ENCODE data around the gene LHFPL2. TPM values are rescaled to one million over a fixed set of nuclear protein-coding genes. Genes with fewer than 3 reads are reported as not detected.
"Not testable (repeated sequence)": the region's sequence is repeated elsewhere in the genome, so short reads cannot be mapped to it uniquely, and the experiment has no call there.

The LHFPL2 gene, protein sequence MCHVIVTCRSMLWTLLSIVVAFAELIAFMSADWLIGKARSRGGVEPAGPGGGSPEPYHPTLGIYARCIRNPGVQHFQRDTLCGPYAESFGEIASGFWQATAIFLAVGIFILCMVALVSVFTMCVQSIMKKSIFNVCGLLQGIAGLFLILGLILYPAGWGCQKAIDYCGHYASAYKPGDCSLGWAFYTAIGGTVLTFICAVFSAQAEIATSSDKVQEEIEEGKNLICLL
- 0.52 TPM in 1 of 2 replicates, not detected in the other for total RNA-seq

DNA sequence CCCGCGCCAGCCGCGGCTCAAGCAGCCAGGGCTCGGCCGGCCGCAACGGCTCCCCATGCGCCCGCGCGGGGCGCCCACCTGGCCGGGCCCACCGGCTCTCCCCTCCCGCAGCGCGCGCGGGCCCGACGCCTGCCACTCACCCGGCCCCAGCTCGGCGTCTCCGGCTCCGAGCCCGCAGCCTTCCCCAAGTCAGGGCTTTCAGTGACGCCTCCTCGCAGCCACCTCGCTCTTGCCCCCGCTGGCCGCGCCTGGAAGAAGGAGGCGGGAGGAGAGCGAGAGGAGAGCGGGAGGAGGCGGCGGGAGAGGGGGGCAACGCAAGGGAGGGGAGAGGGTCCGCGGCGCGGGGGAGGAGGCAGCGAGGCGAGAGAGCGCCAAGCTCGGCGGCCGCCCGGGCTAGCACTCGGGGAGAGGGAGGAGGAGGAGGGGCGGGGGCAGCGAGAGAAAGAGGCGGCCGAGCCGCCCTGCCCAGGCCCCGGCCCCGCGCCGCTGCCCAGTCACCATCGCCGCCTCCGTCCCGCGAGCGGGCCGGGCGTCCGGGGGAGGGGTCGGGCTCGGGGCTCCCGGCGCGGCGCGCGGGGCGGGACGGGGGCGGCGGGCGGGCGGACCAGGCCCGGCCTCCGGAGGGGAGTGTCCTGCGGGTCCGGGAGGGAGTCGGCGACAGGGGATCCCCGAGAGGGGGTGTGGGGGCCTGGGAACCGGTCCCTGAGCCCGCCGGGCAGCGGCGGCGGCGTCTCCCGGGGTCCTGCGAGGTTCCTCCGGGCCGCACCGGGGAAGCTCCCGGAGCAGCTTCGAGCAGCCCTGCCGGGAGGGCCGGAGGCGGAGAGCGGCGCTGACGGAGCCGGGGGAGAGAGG lies at the start of gene LHFPL2:
TSS of gene LHFPL2 (minus strand) at position 414 of the 852 bp plus-strand sequence. CDS start 138,559 bp downstream, outside the sequence.
- intact Hi-C loops (cut with micrococcal nuclease), result no loop called here

DNA sequence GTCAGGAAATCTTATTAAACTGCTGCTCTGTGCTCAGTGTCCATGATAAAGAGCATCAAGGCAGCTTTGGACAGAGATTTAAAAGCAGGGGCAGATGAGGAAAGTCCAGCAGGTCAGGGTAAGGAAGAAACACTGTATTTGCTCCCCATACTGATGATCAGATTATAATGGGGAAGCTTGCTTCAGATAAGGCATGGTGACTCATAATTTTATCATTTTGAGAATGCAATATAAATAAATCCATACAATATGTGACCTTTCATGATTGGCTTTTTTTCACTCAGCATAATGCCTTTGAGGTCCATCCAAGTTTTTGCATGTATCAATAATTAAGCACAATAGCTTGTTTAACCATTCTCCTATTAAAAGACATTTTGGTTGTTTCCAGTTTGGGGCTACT lies 48.1 kb upstream of the LHFPL2 start:
- intact Hi-C loops (cut with micrococcal nuclease), result no loop called here

DNA sequence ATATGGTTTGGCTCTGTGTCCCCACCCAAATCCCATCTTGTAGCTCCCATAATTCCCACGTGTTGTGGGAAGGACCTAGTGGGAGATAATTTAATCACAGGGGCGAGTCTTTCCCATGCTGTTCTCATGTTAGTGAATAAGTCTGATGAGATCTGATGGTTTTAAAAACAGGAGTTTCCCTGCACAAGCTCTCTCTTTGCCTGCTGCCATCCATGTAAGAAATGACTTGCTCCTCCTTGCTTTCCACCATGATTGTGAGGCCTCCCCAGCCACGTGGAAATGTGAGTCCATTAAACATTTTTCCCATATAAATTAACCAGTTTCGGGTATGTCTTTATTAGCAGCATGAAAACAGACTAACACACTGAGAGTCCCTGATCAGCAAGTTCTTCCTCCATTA lies 47.5 kb upstream of the LHFPL2 start:
- intact Hi-C loops (cut with micrococcal nuclease), result not testable (repeated sequence)

DNA sequence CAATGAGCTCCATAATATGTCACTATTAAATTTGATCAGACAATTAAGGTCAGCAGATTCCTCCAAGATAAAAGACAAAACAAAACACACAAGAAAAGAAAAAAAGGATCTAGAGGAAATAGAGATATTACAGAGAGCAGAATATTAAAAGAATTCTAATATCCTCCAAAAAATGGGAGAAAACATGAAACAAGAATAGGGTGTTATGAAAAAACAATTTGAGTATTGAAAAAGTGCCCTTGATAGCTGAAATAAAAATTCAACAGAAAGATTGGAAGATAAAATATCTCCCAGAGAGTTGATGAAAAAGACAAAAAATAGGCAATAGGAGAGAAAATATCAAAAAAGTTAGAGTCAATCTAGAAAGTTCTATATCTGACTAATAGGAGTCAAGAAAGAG lies 44.8 kb upstream of the LHFPL2 start:
- intact Hi-C loops (cut with micrococcal nuclease), result no loop called here

DNA sequence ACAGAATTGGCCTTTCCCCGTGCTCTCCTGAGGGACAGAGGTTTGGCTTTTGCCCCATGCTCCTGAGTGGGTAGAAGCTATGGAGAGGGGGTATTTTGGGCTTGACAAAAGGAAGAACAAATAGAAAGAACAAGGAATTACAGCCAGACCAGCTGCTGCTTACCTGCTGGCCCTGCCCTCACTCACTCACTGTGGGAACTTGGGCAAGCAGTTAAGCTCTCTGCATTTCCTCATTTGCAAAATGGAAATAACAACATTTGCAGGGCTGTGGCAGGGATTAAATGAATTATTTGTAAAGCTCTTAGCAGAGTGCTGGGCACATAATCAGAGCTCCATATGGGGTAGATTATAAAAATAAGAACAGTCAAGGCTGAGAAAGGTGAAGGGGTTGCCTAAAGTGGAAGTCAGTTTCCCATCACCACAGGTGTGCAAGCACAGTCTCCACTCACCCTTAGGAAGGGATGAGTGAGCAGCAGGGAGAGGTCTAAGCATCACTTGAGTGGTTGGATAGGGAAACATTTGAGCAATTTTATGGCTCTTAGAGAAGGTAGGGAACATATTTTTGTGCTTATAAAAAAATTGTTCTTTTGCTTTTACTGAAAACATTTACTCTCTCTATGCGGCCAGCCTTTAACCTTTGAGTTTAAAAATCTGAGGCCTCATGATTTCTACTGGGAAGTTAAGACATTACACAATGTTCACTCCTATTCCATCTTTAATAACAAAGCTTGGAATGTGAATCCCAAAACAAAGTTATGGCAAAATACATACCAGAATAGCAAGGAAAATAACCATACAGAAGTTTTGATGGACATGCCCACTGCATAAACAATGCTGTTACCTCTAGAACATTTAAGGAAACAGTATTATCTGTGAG lies 42.8 kb upstream of the LHFPL2 start:
- intact Hi-C loops (cut with micrococcal nuclease), result no loop called here

DNA sequence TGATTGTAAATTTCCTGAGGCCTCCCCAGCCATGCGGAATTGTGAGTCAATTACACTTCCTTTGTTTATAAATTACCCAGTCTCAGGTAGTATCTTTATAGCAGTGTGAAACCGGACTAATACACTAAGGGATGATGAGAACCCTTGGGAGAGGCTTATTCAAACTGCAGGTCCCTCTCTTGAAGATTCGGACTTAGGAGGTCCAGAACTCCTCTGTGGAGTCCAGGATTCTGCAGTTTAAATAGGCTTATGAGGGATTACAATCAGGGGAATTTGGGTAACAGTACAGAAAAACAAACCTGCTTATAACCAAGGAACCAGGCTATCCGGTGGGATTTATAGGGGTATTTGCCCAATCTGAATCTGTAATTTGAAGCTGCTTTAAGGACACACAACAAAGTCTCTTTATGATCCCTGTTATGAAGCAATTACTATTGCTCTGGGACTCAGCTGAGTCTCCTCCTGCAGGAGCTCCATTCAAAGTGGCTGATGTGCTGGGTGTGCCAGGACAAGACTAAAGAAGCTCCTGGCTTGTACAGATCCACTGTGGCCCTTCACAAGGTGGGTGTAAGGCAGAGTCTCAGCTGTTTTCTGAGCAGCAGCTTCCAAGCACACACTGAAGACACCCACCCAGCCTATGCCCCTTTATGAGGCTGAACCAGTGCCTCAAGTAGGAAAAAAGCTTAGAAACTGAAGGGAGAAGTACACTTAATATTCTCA lies 41.8 kb upstream of the LHFPL2 start:
- intact Hi-C loops (cut with micrococcal nuclease), result no loop called here

DNA sequence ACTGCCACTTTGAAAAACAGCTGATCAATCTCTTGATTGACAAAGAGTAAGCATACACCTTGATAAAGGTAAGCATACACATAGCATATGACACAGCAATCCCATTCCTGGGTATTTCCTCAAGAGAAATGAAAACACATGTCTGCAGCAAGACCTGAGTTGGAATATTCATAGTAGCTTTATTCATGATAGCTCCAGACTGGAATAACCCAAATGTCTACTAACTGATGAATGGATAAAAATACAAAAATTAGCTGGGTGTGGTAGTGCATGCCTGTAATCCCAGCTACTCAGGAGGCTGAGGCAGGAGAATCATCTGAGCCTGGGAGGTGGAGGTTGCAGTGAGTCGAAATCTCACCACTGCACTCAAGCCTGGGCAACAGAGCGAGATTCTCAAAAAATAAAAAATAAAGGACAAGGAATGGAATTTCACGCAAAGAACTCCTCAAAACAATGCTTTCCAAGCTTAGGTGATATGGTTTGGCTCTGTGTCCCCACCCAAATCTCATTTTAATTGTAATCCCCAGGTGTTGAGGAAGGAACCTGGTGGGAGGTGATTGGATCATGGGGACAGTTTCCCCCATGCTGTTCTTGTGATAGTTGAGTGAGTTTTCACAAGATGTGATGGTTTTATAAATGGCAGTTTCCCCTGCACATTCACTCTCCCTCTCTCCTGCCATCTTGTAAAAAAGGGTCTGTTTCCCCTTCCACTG lies 41.1 kb upstream of the LHFPL2 start:
- intact Hi-C loops (cut with micrococcal nuclease), result no loop called here

DNA sequence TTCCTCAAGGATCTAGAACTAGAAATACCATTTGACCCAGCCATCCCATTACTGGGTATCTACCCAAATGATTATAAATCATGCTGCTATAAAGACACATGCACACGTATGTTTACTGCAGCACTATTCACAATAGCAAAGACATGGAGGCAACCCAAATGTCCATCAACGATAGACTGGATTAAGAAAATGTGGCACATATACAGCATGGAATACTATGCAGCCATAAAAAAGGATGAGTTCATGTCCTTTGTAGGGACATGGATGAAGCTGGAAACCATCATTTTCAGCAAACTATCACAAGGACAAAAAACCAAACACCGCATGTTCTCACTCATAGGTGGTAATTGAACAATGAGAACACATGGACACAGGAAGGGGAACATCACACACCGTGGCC lies 38.9 kb upstream of the LHFPL2 start:
- intact Hi-C loops (cut with micrococcal nuclease), result not testable (repeated sequence)

DNA sequence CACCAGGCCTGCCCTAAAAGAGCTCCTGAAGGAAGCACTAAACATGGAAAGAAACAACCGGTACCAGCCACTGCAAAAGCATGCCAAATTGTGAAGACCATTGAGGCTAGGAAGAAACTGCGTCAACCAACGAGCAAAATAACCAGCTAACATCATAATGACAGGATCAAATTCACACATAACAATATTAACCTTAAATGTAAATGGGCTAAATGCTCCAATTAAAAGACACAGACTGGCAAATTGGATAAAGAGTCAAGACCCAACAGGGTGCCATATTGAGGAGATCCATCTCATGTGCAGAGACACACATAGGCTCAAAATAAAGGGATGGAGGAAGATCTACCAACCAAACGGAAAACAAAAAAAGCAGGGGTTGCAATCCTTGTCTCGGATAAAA lies 35.3 kb upstream of the LHFPL2 start:
- intact Hi-C loops (cut with micrococcal nuclease), result not testable (repeated sequence)

DNA sequence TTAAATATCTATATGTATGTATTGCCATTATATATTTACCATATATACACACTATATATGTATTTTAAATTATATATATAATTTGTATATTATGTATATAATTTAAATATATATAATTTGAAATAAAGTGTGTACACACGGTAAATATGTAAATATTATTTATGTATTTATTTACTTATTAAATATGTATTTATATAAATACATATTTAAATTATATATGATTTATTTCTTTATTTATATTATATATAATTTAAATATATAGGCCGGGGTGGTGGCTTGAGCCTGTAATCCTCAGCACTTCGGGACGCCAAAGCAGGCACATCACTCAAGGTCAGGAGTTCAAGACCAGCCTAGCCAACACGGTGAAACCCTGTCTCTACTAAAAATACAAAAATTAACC lies 31.3 kb upstream of the LHFPL2 start:
- intact Hi-C loops (cut with micrococcal nuclease), result no loop called here

DNA sequence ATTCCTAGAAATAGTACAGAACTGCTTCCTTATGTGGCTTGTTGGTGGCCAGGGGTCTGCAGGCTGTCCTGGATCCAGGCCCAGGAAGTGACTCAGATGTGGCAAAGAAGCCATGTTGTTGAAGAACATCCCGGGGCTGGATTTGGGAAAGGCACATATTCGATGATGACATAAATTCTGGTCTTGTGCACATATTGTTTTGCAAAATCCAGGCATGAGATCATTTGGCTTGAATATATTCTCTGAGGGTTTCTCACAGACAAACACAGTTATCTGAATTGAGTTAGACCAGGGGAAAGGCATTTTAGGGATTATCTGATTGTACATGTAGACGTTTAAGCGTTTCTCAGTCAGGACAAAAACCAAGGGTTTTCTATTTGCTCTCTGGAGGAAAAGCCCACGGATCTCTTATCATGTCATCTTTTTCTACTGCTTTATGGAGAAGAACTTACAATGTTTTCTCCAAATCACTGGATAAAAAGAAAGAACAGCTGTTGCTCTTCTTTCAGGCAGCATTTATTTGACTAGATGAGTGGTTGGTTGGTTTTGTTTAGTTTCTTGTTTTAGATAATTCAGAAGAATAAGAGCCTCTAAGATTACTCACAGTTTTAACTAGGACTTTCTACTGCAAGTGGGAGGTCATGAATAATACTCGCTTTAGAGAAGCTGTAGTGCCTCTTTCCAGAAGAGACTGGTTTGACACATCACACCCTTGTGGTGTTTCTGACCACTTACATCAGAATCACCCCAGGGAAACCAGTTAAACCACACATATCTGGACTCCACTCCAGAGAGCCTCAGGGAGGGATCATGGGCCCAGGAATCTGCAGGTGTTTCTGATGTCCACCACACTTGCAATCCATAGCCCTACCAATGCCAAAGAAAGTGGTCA lies 29.5 kb upstream of the LHFPL2 start:
- intact Hi-C loops (cut with micrococcal nuclease), result no loop called here

DNA sequence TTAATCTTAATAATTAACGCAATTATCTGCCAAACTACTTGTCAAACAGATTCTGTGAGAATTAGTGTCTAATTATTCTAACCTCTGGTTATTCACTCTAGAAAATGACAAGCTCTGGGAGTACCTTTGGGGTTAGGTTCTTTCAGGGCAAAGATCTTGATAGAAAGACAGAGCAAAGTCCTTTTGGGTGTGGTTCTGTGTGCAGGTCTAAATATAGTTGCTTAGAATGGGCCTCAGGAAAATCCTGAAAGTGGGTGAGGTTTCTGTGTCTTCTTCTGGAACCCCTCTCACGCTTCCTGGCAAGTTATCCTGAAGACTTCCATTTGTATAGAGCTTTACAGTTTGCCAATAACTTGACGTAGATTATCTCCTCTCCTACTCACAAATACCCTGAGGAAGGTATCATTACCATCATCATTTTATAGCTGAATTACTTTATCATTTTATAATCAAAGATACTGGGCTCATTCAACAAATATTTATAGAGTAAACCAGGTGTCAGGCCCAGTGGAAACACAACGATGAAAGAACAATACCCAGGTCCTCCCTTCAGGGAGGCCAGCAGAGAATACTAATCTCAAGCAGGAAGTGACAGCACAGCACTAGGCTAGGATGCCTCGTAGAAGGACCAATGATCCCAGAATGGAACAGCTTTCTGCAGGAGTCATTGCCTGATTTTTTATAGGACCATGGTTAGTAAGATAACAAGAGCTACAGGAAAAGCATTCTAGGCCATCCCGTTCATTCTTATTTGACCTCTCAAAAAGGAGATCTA lies 27.6 kb upstream of the LHFPL2 start:
- intact Hi-C loops (cut with micrococcal nuclease), result no loop called here

DNA sequence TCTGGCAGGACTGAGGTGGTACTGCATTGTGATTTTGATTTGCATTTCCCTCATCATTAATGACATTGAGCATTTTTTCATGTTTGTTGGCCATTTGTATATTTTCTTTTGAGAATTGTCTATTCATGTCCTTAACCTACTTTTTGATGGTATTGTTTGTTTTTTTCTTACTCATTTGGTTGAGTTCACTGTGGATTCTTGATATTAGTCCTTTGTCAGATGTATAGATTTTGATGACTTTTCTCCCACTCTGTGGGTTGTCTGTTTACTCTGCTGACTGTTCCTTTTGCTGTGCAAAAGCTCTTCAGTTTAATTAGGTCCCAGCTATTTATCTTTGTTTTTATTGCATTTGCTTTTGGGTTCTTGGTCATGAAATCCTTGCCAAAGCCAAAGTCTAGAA lies 25.3 kb upstream of the LHFPL2 start:
- intact Hi-C loops (cut with micrococcal nuclease), result not testable (repeated sequence)

DNA sequence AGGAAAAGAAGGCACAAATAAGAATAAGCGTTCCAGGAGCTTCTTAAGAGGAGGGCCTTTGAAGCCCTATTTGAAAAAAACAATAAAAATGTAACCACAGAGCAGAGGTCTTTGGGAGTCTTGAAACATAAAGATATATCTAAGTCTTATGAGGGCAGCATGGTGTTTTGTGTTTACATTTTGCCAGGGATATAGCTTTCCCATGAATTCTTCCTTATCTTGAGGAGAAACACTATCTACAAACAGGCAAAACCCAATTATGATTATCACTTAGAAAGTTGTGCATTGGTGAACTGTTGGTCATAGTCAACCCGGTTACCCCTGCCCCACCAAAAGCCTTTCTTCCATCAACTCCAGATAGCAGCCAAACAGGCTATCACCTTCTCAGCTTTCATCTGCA lies 23.6 kb upstream of the LHFPL2 start:
- intact Hi-C loops (cut with micrococcal nuclease), result no loop called here

DNA sequence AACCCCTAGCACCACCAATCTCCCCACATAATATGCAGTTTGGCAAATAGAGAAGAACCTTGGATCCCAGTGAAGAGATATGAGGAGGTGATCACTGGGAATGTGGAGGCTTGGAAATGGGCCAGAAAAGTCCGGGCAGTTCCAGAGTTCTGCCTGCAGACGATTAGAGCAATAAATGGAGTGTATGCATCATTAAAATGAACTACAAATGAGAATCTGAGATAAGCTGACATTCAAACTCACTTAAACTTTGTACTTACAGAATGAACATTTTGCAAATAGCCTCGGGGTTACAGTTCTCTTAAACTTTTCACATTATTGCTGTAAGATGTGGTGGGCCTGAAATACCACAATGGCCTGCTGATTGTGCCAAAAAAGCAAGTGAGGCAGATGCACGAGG lies 23.0 kb upstream of the LHFPL2 start:
- intact Hi-C loops (cut with micrococcal nuclease), result no loop called here

DNA sequence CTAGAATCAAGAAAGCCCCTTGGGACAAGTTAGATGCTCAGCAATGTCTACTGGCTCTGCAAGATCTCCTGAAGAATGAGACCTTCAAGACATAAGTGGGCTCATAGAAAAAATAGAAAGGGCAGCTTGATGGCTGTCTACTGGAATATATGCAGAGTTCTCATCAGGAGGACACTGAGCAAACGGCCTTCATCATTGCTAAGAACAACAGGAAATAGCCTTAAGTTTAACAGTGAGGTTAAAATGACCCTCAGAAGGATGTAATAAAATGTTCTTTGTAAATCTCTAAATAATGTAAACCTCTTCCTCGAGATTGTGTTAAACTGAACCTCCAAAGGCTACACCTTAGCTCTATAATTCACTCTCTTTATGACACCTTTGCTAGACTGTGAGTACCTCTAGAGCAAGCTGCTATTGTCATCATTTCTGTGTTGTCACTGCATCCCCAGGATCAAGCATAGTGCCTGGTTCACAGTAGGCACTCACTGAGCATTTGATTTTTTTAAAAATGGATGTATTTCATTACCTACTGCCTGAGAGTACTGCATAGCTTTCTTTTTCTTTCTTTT lies 22.2 kb upstream of the LHFPL2 start:
- intact Hi-C loops (cut with micrococcal nuclease), result no loop called here

DNA sequence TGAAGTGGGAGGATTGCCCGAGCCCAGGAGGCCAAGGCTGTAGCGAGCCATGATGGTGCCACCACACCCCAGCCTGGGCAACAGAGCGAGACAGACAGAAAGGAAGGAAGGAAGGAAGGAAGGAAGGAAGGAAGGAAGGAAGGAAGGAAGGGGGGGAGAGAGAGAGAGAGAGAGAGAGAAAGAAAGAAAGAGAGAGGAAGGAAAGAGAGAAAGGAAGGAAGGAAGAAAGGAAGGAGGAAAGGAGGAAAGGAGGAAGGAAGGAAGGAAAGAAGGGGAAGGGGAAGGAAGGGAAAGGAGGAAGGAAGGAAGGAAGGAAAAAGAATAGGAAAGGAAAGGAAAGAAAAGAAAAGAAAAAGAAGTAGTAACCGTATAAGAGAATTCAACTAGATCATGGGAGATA lies 20.8 kb upstream of the LHFPL2 start:
- intact Hi-C loops (cut with micrococcal nuclease), result no loop called here

DNA sequence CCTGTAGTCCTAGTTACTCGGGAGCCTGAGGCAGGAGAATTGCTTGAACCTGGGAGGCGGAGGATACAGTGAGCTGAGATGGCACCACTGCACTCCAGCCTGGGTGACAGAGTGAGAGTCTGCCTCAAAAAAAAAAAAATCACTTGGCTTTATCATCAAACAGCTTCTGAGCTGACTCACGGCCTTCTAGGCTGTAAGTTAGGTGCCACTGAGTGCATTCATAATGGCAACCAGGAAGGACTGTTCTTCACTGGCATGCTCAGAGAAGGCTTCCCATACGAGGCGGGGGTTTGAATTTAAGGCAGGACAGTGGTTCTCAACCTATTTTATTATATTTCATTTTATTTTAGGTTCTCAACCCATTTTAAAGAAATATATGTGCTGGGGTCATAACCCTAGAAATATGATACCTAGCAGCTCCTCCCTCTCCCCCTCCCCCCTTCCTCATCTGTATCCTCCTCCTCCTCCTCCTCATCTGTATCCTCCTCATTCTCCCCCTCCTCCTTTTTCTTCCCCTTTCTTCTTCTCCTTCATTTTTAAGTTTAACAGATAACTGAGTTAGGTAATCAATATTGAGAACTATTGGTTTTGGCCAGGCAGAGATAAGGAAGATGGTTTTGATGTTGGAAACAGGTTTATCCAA lies 19.0 kb upstream of the LHFPL2 start:
- intact Hi-C loops (cut with micrococcal nuclease), result no loop called here
